H9 (cell line): ENCODE data around the gene RANGAP1. TPM values are rescaled to one million over a fixed set of nuclear protein-coding genes. Genes with fewer than 3 reads are reported as not detected.

Experiments used
- DNase-seq: peaks from one replicate; pipeline ENCODE4 v3.0.0-alpha.2; 2017
- H2AFZ ChIP-seq: one replicate; pipeline ENCODE4 v1.6.1; 2013; ENCODE audit warnings: mild to moderate bottlenecking, low read length, control low read depth, moderate library complexity
- H2AK5ac ChIP-seq: 2 replicates; pipeline ENCODE4 v1.6.1; 2013; ENCODE audit warnings: low read length, control low read depth, mixed read lengths; ENCODE audit not compliant: insufficient read length
- H2BK120ac ChIP-seq: one replicate; pipeline ENCODE4 v1.6.1; 2013; ENCODE audit warnings: low read depth, mild to moderate bottlenecking, low read length, control low read depth, inconsistent platforms; ENCODE audit not compliant: poor library complexity, severe bottlenecking
- H2BK12ac ChIP-seq: 2 replicates; pipeline ENCODE4 v1.6.1; 2013; ENCODE audit warnings: low read length, control low read depth, mixed read lengths, low read depth; ENCODE audit not compliant: insufficient read length
- H2BK15ac ChIP-seq: 2 replicates; pipeline ENCODE4 v1.6.1; 2013; ENCODE audit warnings: low read depth, low read length, control low read depth
- H2BK20ac ChIP-seq: one replicate; pipeline ENCODE4 v1.6.1; 2013; ENCODE audit warnings: low read depth, mild to moderate bottlenecking, low read length, control low read depth, inconsistent platforms; ENCODE audit not compliant: poor library complexity, severe bottlenecking
- H2BK5ac ChIP-seq: 2 replicates; pipeline ENCODE4 v1.6.1; 2013; ENCODE audit warnings: low read length, control low read depth, mixed read lengths; ENCODE audit not compliant: insufficient read length
- H3K14ac ChIP-seq: 2 replicates; pipeline ENCODE4 v1.6.1; 2013; ENCODE audit warnings: low read length, control low read depth; ENCODE audit not compliant: insufficient read depth
- H3K18ac ChIP-seq: 2 replicates; pipeline ENCODE4 v1.6.1; 2013; ENCODE audit warnings: low read depth, mild to moderate bottlenecking, mixed read lengths, low read length, control low read depth; ENCODE audit not compliant: insufficient read length
- H3K23ac ChIP-seq: 2 replicates; pipeline ENCODE4 v1.6.1; 2013; ENCODE audit warnings: low read length, control low read depth, mixed read lengths, low read depth; ENCODE audit not compliant: insufficient read length
- H3K23me2 ChIP-seq: 2 replicates; pipeline ENCODE4 v1.6.1; 2013; ENCODE audit warnings: low read depth, mild to moderate bottlenecking, mixed read lengths, low read length, control low read depth; ENCODE audit not compliant: insufficient read length, poor library complexity, severe bottlenecking
- H3K27ac ChIP-seq: 2 replicates; pipeline ENCODE4 v1.5.1; 2013; ENCODE audit warnings: low read length, control low read depth, mixed read lengths, low read depth; ENCODE audit not compliant: insufficient read length
- H3K27me3 ChIP-seq: 2 replicates; pipeline ENCODE4 v1.6.1; 2013; ENCODE audit warnings: low read length, control low read depth, inconsistent platforms; ENCODE audit not compliant: insufficient read depth
- H3K4ac ChIP-seq: 2 replicates; pipeline ENCODE4 v1.6.1; 2013; ENCODE audit warnings: low read depth, mild to moderate bottlenecking, control low read depth, inconsistent platforms, low read length, moderate library complexity
- H3K4me1 ChIP-seq: 2 replicates; pipeline ENCODE4 v1.6.1; 2013; ENCODE audit warnings: low read length, control low read depth, inconsistent platforms; ENCODE audit not compliant: insufficient read depth
- H3K4me2 ChIP-seq: 2 replicates; pipeline ENCODE4 v1.6.1; 2013; ENCODE audit warnings: low read length, control low read depth, mixed read lengths; ENCODE audit not compliant: insufficient read length, insufficient read depth
- H3K56ac ChIP-seq: 2 replicates; pipeline ENCODE4 v1.6.1; 2013; ENCODE audit warnings: low read depth, mild to moderate bottlenecking, mixed read lengths, low read length, control low read depth; ENCODE audit not compliant: insufficient read length
- H3K79me1 ChIP-seq: 2 replicates; pipeline ENCODE4 v1.6.1; 2013; ENCODE audit warnings: low read depth, mild to moderate bottlenecking, moderate library complexity, low read length, control low read depth, inconsistent platforms; ENCODE audit not compliant: insufficient read depth, poor library complexity, severe bottlenecking
- H3K79me2 ChIP-seq: 2 replicates; pipeline ENCODE4 v1.6.1; 2013; ENCODE audit warnings: low read length, control low read depth, inconsistent platforms; ENCODE audit not compliant: insufficient read depth
- H3K9ac ChIP-seq: 2 replicates; pipeline ENCODE4 v1.6.1; 2013; ENCODE audit warnings: low read length, control low read depth, mixed read lengths; ENCODE audit not compliant: insufficient read length; ENCODE audit errors: extremely low read depth
- H3K9me3 ChIP-seq: one replicate; pipeline ENCODE4 v1.6.1; 2013; ENCODE audit warnings: low read depth, low read length, inconsistent platforms; ENCODE audit not compliant: control insufficient read depth
- H3T11ph ChIP-seq: one replicate; pipeline ENCODE4 v1.6.1; 2013; ENCODE audit warnings: mild to moderate bottlenecking, low read length, control low read depth, inconsistent platforms
- H4K20me1 ChIP-seq: one replicate; pipeline ENCODE4 v1.6.1; 2013; ENCODE audit not compliant: control insufficient read depth, insufficient read length, insufficient read depth
- H4K5ac ChIP-seq: 2 replicates; pipeline ENCODE4 v1.6.1; 2013; ENCODE audit warnings: low read depth, mild to moderate bottlenecking, mixed read lengths, low read length, control low read depth; ENCODE audit not compliant: insufficient read length
- H4K8ac ChIP-seq: replicated peaks from 2 replicates; pipeline ENCODE4 v1.6.1; 2013; ENCODE audit warnings: low read length, control low read depth, mixed read lengths, low read depth; ENCODE audit not compliant: insufficient read length
- H4K91ac ChIP-seq: 2 replicates; pipeline ENCODE4 v1.6.1; 2013; ENCODE audit warnings: low read depth, mild to moderate bottlenecking, moderate library complexity, mixed read lengths, low read length, control low read depth; ENCODE audit not compliant: insufficient read length
- H3K27ac Mint-ChIP-seq, 3 experiments: 2 replicates in 2 of 3; 3 replicates in 1 of 3; pipeline ENCODE4 v1.8.0; 2020 to 2021; ENCODE audit warnings: mixed read lengths in 3 of 3, mild to moderate bottlenecking in 1 of 3, moderate library complexity in 1 of 3
- H3K27me3 Mint-ChIP-seq: 2 replicates; pipeline ENCODE4 v1.8.0; 2021; ENCODE audit warnings: low read depth, mild to moderate bottlenecking, moderate library complexity, mixed read lengths
- H3K36me3 Mint-ChIP-seq, 3 experiments: 2 replicates in 2 of 3; 3 replicates in 1 of 3; pipeline ENCODE4 v1.8.0; 2020 to 2021; ENCODE audit warnings: low read depth in 3 of 3, mixed read lengths in 3 of 3; ENCODE audit not compliant: insufficient read depth in 1 of 3
- H3K4me1 Mint-ChIP-seq, 2 experiments: 2 replicates each; pipeline ENCODE4 v1.8.0; 2020; ENCODE audit warnings: mixed read lengths in 2 of 2
- H3K4me3 Mint-ChIP-seq, 2 experiments: 2 replicates in 1 of 2; 3 replicates in 1 of 2; pipeline ENCODE4 v1.8.0; 2020 to 2021; ENCODE audit warnings: mild to moderate bottlenecking in 2 of 2, mixed read lengths in 2 of 2, moderate library complexity in 1 of 2
- H3K9me3 Mint-ChIP-seq, 2 experiments: 2 replicates in 1 of 2; 3 replicates in 1 of 2; pipeline ENCODE4 v1.8.0; 2020; ENCODE audit warnings: mild to moderate bottlenecking in 2 of 2, mixed read lengths in 2 of 2, moderate library complexity in 1 of 2
- CTCF ChIP-seq: fragments of 200-600 bp; sonication (generic); conservative IDR thresholded peaks from 3 replicates; pipeline ENCODE4 v1.8.0; 2021; ENCODE audit warnings: antibody characterized with exemption, mild to moderate bottlenecking
- WGBS: extraction: QIAGEN DNeasy Blood & Tissue Kit; methylation state at CpG from one replicate; pipeline ENCODE4 v1.1.7; 2013; ENCODE audit warnings: missing lambda C conversion rate, low lambda C conversion rate, mixed read lengths; ENCODE audit not compliant: insufficient read length; ENCODE audit errors: extremely low coverage; 5-methylcytosine and 5-hydroxymethylcytosine counted together
- total RNA-seq: library from RNA; stranded (reverse); gene quantifications from 2 replicates; pipeline ENCODE4 v1.2.1, GENCODE V29; 2021

Gene RANGAP1
- total RNA-seq, 1 experiment from 2014 or later = 130 TPM

- no peaks in the 10 kb centered on the region for H3K79me1 ChIP-seq
- H3K9ac ChIP-seq = peak overlapping the region; percentile 10
- no peak overlapping the region for H3K14ac ChIP-seq
- no peak overlapping the region for H2AFZ ChIP-seq
- H3K27me3 ChIP-seq = no peaks in the 10 kb centered on the region
- peak overlapping the region; percentile 2 for H3K23ac ChIP-seq
- H4K5ac ChIP-seq = no peak overlapping the region
- H3K18ac ChIP-seq = no peak overlapping the region
- H3K9me3 Mint-ChIP-seq = no peaks in the 10 kb centered on the region
- peaks cover 10% of the 10 kb centered on the region; the same call in 1 of the 2 replicates for H3K79me2 ChIP-seq
- WGBS = no CpG with 5 or more reads among the region's 5 CpGs
- H3K4ac ChIP-seq = no peak overlapping the region
- peak overlapping the region; percentile 54 for H3K4me2 ChIP-seq
- no peak overlapping the region for H3T11ph ChIP-seq
- no peak overlapping the region for H2BK15ac ChIP-seq
- peaks cover 28% of the 10 kb centered on the region in 2 experiments for H3K4me1 Mint-ChIP-seq
- no peak overlapping the region for H2BK5ac ChIP-seq
- H2BK120ac ChIP-seq = no peak overlapping the region
- H3K9me3 ChIP-seq = no peaks in the 10 kb centered on the region
- peaks cover 5% of the 10 kb centered on the region; the same call in 1 of the 2 replicates for H3K4me1 ChIP-seq
- H3K27ac ChIP-seq = no peak overlapping the region
- H4K91ac ChIP-seq = no peak overlapping the region
- peak overlapping the region in 2 of 3 experiments; percentile 3 to 23; a peak in 1 of 7 replicates for H3K27ac Mint-ChIP-seq
- H3K56ac ChIP-seq = no peak overlapping the region
- H2BK20ac ChIP-seq = no peak overlapping the region
- peaks cover 10% of the 10 kb centered on the region for H3K23me2 ChIP-seq
- DNase-seq = no peak
- H2BK12ac ChIP-seq = no peak overlapping the region
- peaks cover 0 to 19% (median 16%) of the 10 kb centered on the region in 3 experiments; a peak in 6 of 7 replicates for H3K36me3 Mint-ChIP-seq
- peaks cover 2% of the 10 kb centered on the region; the same call in 1 of the 2 replicates for H3K27me3 Mint-ChIP-seq
- no peak overlapping the region for H2AK5ac ChIP-seq
- H4K20me1 ChIP-seq = no peaks in the 10 kb centered on the region
- no peak for TF ChIP-seq CTCF
- no peak overlapping the region for H4K8ac ChIP-seq
- H3K4me3 Mint-ChIP-seq = peak overlapping the region; percentile 73 to 78
Observed at GRCh38 chr22:41302811-41303210, 16.8 kb upstream of the RANGAP1 start.
